Prostate gland (tissue), 2 donors: ENCODE results near the gene AFF2. TPM values are rescaled to one million over a fixed set of nuclear protein-coding genes. Genes with fewer than 3 reads are reported as not detected.

Experiments used
- DNase-seq: peaks from one replicate; pipeline ENCODE4 v3.0.0-alpha.2; 2019; ENCODE audit warnings: low spot score
- H3K27ac ChIP-seq, 2 donors: fragments of 200-600 bp; sonication (generic); 2 replicates each; pipeline ENCODE4 v1.5.1; 2017 to 2019
- H3K27me3 ChIP-seq: fragments of 200-600 bp; sonication (generic); replicated peaks from 2 replicates; pipeline ENCODE4 v1.5.1; 2019; ENCODE audit not compliant: insufficient read depth
- H3K36me3 ChIP-seq, 2 donors: fragments of 200-600 bp; sonication (generic); 1 replicate in 1 of 2; 2 replicates in 1 of 2; pipeline versions ENCODE4 v1.5.1 to v1.8.1; 2017 to 2019
- H3K4me1 ChIP-seq: fragments of 200-600 bp; sonication (generic); replicated peaks from 2 replicates; pipeline ENCODE4 v1.5.1; 2019
- H3K4me3 ChIP-seq, 2 donors: fragments of 200-600 bp; sonication (generic); 2 replicates each; pipeline ENCODE4 v1.5.1; 2017 to 2019
- H3K9me3 ChIP-seq: fragments of 200-600 bp; sonication (generic); 2 replicates; pipeline ENCODE4 v1.5.1; 2017
- POLR2A ChIP-seq: fragments of 450-650 bp; IDR thresholded peaks from one replicate; pipeline ENCODE4 v1.6.1; 2016; ENCODE audit warnings: antibody characterized with exemption, mild to moderate bottlenecking
- POLR2AphosphoS5 ChIP-seq: sonication (generic); formaldehyde crosslinking; IDR thresholded peaks from one replicate; pipeline ENCODE4 v1.6.1; 2017; ENCODE audit warnings: antibody characterized with exemption
- WGBS: methylation state at CpG from one replicate; pipeline ENCODE4 v1.1.5; 2018; 5-methylcytosine and 5-hydroxymethylcytosine counted together
- intact Hi-C: fragments of 100-400 bp; cut with DNase I; formaldehyde crosslinking; loops from one replicate; pipeline ENCODE4 v1.14.2; 2022
- total RNA-seq, 2 donors: library from RNA; depleted of rRNA; stranded (reverse); fragments of >200 nt; gene quantifications; one replicate each; pipeline ENCODE4 v1.1.0, GENCODE V29; 2016
- TF ChIP-seq, protein P1 (sequence below), 4 experiments: fragments of 200-600 bp in 2 of 4; fragments of 450-650 bp in 2 of 4; sonication (generic) in 2 of 4; IDR thresholded peaks; 1 replicate in 3 of 4; 2 replicates in 1 of 4; pipeline ENCODE4 v1.5.1; 2016 to 2019; ENCODE audit warnings: antibody characterized with exemption in 4 of 4, mild to moderate bottlenecking in 2 of 4, moderate library complexity in 2 of 4

AFF2 gene
- total RNA-seq, 2 donors from 2014 or later: 0.27 to 22.2 TPM

DNA sequence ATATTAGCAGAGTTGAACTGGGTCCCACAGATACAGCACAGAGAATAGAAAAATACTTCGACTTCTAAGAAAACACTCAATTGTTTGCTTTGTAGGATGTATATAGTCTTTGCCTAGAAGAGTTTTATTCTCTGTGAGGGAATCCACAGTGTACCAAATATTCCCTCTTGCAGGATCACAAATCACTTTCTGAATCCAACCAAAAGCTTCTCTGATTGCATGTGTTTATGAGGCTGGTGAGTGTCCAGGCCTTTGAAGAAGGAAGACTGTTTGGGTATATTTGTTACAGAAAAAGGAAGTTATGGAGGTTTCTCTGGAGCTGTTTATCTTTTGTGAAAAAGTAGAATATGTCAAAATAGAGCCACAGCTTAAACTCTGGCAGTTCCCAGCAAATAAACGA is 423.2 kb downstream of the AFF2 start:
- Histone ChIP-seq H3K27ac (no peak overlapping the region), H3K4me3 (no peak overlapping the region), H3K4me1 (no peaks in the 10 kb centered on the region), H3K9me3 (no peaks in the 10 kb centered on the region), H3K27me3 (no peaks in the 10 kb centered on the region), H3K36me3 (no peaks in the 10 kb centered on the region)
- WGBS: 36% methylated on average over 2 of the region's 2 CpGs
- DNase-seq: no peak
- intact Hi-C loops: no loop called here
- TF ChIP-seq POLR2AphosphoS5: no peak

DNA sequence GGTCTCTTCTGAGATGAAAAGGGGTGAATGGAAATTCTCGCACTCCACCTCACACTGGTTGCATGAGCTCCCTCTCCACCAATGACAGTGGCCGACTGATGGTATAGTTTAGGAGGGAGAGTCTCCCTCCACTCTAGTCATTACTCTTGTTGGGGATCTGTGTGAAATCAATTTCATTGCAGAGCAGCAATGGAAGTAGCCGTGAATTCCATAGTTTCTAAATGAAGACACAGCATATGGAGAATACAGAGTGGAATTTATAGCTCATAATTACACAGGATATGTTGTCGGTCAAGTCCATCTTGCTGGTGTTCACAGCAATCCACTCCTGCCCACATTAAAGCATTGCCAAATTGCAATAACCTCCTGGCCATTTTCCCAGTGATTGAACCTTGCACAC is 426.0 kb downstream of the AFF2 start:
- Histone ChIP-seq H3K4me1 (no peaks in the 10 kb centered on the region), H3K36me3 (no peaks in the 10 kb centered on the region), H3K27ac (no peak overlapping the region), H3K4me3 (no peak overlapping the region), H3K9me3 (no peaks in the 10 kb centered on the region), H3K27me3 (no peaks in the 10 kb centered on the region)
- 77% methylated on average over 4 of the region's 4 CpGs for WGBS
- intact Hi-C loops: no loop called here
- no peak for DNase-seq
- TF ChIP-seq POLR2A: no peak
- TF ChIP-seq, protein P1, sequence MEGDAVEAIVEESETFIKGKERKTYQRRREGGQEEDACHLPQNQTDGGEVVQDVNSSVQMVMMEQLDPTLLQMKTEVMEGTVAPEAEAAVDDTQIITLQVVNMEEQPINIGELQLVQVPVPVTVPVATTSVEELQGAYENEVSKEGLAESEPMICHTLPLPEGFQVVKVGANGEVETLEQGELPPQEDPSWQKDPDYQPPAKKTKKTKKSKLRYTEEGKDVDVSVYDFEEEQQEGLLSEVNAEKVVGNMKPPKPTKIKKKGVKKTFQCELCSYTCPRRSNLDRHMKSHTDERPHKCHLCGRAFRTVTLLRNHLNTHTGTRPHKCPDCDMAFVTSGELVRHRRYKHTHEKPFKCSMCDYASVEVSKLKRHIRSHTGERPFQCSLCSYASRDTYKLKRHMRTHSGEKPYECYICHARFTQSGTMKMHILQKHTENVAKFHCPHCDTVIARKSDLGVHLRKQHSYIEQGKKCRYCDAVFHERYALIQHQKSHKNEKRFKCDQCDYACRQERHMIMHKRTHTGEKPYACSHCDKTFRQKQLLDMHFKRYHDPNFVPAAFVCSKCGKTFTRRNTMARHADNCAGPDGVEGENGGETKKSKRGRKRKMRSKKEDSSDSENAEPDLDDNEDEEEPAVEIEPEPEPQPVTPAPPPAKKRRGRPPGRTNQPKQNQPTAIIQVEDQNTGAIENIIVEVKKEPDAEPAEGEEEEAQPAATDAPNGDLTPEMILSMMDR (IDR thresholded peaks at IDR 0.05): no peak
- TF ChIP-seq POLR2AphosphoS5: no peak

DNA sequence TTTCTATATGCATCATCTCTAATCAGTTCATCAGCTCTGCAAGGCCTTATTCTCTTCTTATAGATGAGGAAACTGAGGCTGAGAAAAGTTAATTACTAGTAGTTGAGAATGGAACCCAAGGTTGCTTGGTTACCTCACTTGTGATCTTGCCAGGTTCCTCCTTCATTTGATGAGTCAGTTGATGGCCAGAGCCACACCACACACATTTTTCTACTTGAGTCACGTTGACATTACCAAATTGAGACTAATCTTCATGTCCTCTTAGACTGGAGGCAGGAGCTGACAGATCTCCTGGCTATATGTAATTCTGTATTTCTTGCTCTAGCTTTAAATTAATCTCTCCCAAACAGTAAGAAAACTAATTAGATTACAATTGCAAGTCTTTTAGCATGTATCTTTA is 428.4 kb downstream of the AFF2 start:
- Histone ChIP-seq H3K36me3 (no peaks in the 10 kb centered on the region), H3K27ac (no peak overlapping the region), H3K27me3 (no peaks in the 10 kb centered on the region), H3K4me1 (no peaks in the 10 kb centered on the region), H3K9me3 (no peaks in the 10 kb centered on the region), H3K4me3 (no peak overlapping the region)
- DNase-seq: no peak
- WGBS: 70% methylated on average over 1 of the region's 1 CpG
- no peak for TF ChIP-seq POLR2A
- TF ChIP-seq, protein P1 (IDR thresholded peaks at IDR 0.05): no peak
- TF ChIP-seq POLR2AphosphoS5: no peak
- intact Hi-C loops: no loop called here

DNA sequence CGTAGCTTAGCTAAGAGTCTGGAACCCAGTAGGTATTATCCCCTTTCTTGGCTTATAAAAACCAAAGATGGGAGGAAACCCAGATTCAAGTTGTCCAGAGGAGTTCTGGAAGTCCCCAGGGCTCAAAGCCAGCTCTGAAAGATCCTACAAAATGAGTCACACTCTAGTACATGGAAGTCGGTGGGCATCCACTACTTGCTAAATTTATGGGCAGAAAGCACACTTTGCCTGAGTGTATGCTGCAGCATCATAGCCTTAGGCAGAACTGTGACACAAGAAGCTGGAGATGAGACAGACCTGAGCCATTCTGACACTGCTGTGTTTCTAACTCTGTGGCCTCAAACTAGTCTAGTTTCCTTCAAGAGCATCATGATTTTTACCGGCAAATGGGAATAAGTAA is 429.3 kb downstream of the AFF2 start:
- intact Hi-C loops: no loop called here
- no peaks in the 10 kb centered on the region for H3K36me3 ChIP-seq
- TF ChIP-seq, protein P1 (IDR thresholded peaks at IDR 0.05): no peak
- TF ChIP-seq POLR2AphosphoS5 (no peak), POLR2A (no peak)
- H3K27ac ChIP-seq: no peak overlapping the region
- no peaks in the 10 kb centered on the region for H3K9me3 ChIP-seq
- no peaks in the 10 kb centered on the region for H3K4me1 ChIP-seq
- H3K27me3 ChIP-seq: no peaks in the 10 kb centered on the region
- DNase-seq: no peak
- H3K4me3 ChIP-seq: no peak overlapping the region
- 44% methylated on average over 3 of the region's 3 CpGs for WGBS

DNA sequence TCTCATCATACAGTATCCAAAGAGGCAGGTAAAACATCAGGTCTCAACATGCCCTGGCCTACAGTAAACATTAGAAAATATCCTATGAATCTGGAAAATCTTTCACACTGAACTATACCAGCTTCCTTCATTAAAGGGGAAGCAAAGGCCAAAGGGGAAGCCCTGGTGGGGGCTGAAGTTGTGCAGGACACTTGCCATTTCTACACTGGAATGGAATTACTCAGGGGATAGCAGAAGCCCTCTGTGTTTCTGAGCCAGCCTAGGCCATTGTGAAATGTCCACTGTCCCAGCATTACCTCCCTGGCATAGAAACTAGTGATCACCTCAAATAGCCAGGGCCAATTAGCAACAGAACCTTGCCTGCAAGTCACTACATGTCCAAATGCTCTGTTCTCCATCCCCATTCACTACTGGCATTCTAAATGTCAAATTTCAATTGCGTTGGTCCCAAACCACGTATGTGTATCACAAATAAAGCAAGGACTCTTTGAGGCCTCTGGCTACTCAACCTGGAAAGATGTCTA is 429.9 kb downstream of the AFF2 start:
- no peak overlapping the region for H3K27ac ChIP-seq
- DNase-seq: no peak

More for the DNA sequence above, 429.9 kb downstream of the AFF2 start:
- Histone ChIP-seq H3K4me3 (no peak overlapping the region), H3K27me3 (no peaks in the 10 kb centered on the region), H3K9me3 (no peaks in the 10 kb centered on the region), H3K4me1 (no peaks in the 10 kb centered on the region), H3K36me3 (no peaks in the 10 kb centered on the region)
- intact Hi-C loops: no loop called here
- TF ChIP-seq POLR2AphosphoS5: no peak
- TF ChIP-seq POLR2A: no peak
- TF ChIP-seq, protein P1 (IDR thresholded peaks at IDR 0.05): no peak
- 67% methylated on average over 2 of the region's 2 CpGs for WGBS
